Activated CD4-positive, CD25-positive, alpha-beta regulatory T cell treated with anti-CD3 and anti-CD28 coated beads, Interleukin-2, amount 50 U/mL, for 16 hours (primary cell): Measurements from ENCODE around the gene ZNF611.
"Not testable (repeated sequence)": the region's sequence is repeated elsewhere in the genome, so short reads cannot be mapped to it uniquely, and the experiment has no call there.

Experiments used
- DNase-seq: peaks from one replicate; pipeline ENCODE4 v3.0.0-alpha.2; 2020; ENCODE audit warnings: low read depth, low spot score

Gene ZNF611

GRCh38 chr19:52681216-52681615 is 53.6 kb downstream of the ZNF611 start:
- not testable (repeated sequence) for DNase-seq

GRCh38 chr19:52679598-52679997 is 55.2 kb downstream of the ZNF611 start:
- DNase-seq, result no peak

GRCh38 chr19:52675239-52675638 is 59.6 kb downstream of the ZNF611 start:
- not testable (repeated sequence) for DNase-seq

DNA sequence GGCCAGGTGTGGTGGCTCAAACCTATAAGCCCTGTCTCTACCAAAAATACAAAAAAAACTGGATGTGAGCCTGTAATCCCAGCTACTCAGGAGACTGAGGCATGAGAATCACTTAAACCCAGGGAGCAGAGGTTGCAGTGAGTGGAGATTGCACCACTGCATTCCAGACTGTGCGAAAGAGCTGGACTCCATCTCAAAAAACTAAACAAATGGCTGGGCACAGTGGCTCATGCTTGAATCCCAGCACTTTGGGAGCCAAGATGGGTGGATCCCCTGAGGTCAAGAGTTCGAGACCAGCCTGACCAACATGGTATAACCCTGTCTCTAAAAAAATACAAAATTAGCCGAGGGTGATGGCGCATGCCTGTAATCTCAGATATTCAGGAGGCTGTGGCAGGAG is 61.8 kb downstream of the ZNF611 start:
- no peak for DNase-seq

GRCh38 chr19:52670046-52670445 is 64.8 kb downstream of the ZNF611 start:
- DNase-seq, result no peak

- DNase-seq, result no peak
Observed at GRCh38 chr19:52669586-52669985, 65.3 kb downstream of the ZNF611 start.

- no peak for DNase-seq
Observed at GRCh38 chr19:52667972-52668371, 66.9 kb downstream of the ZNF611 start.

- DNase-seq, result no peak
Observed at GRCh38 chr19:52666506-52666905, 68.3 kb downstream of the ZNF611 start.

DNA sequence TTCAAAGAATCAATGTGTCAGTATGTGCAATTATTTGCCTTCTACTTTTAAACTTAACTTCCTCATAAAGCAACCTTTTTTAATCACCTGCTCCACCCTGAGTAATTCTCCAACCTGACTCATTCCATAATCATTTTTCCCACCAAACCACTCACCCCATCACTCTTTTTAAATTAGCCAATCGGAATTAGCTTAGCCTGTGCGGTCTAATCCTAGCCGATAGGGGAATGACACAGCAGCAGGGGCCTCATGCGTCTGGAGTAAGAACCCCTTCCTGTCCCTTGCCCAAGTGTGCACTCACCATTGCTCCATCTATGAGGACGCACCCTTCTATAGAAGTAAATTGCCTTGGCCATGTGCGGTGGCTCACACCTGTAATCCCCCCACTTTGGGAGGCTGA is 69.3 kb downstream of the ZNF611 start:
- no peak for DNase-seq

DNA sequence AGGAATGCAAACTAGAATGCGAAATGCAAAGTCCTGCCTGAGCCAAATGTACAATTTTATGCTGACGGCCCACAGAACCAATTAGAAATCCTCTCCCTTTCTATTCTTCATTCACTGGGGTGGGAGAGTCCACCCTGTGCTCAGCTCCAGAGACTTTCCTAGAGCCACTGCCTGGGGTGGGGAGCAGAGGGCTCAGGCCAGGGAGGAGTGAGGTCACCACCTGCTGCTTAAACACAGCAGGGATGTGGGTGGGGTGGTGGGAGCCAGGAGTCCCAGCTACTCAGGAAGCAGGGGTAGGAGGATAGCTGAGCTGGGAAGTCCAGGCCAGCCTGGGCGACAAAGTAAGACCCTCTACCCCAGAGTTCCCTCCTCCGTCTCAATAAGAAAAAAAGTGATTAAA is 69.8 kb downstream of the ZNF611 start:
- no peak for DNase-seq

DNA sequence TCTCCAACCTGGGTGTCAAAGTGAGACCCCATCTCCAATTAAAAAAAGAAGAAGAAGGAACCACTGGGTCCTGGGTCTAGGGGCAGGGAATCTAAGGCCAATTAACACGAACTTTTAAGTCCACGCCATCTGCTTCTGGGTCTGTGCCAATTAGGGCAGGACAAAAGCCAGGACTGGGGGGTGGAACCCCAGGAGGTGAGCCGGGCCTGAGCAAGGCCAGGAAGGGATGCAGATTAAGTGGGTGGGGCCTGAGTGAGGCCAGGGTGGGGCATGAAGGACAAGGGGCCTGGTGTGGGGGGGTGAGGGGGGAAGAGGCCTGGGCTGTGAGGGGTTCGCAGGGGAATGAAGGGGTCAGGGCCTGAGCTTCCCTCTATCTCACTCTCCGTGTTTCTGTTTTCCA is 70.4 kb downstream of the ZNF611 start:
- DNase-seq, result no peak

DNA sequence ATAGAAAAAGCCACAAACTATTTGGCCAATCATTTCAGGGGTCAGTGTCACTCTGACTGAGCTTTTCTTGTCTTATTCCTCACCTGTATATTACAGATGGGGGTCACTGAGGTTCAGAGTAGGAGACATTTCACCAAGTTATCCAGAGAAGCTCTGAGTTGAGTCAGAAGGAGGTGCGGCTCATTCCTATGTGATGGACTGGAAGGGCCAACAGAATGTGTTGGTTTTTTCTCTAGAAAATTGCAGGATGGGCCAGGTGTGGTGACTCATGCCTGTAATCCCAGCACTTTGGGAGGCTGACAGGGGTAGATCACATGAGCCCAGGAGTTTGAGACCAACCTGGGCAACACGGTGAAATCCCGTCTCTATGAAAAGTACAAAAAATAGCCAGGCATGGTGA is 72.2 kb downstream of the ZNF611 start:
- DNase-seq, result no peak

DNA sequence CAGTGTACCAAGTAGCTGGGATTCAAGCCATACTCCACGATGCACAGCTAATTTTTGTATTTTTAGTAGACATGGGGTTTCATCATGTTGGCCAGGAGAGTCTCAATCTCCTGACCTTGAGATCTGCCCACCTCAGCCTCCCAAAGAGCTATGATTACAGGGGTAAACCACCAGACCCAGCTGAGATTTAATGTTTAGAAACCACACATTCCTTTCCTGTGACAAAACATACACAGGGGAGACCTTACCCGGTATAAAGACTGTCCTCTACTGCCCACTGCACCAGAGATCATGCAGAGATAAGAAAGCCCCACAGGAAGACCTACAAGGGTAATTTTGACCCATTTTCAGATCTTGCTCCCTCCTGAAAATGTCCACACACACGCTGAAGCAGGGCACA is 73.9 kb downstream of the ZNF611 start:
- DNase-seq, result no peak

GRCh38 chr19:52659013-52659412 is 75.8 kb downstream of the ZNF611 start:
- DNase-seq, result no peak

GRCh38 chr19:52658595-52658994 is 76.2 kb downstream of the ZNF611 start:
- no peak for DNase-seq

- no peak for DNase-seq
Observed at GRCh38 chr19:52653161-52653560, 81.7 kb downstream of the ZNF611 start.
